GM21423 (cell line): ENCODE results near the gene PRM3.

Experiments
- ATAC-seq: cut with Tn5 transposase; IDR thresholded peaks from one replicate; pipeline ENCODE4 v1.9.1; 2021; ENCODE audit warnings: mild to moderate bottlenecking, moderate library complexity; ENCODE audit not compliant: unreplicated experiment

Gene PRM3

GRCh38 chr16:11283820-11284248, 10.4 kb upstream of the PRM3 start:
- no peak for ATAC-seq

- ATAC-seq = no peak
Observed at GRCh38 chr16:11280616-11281522, 7.4 kb upstream of the PRM3 start, which contains the start of gene PRM1. Gene PRM1, minus strand, starts transcription at chr16:11281330. Its CDS starts 92 bp downstream, at chr16:11281238.

DNA sequence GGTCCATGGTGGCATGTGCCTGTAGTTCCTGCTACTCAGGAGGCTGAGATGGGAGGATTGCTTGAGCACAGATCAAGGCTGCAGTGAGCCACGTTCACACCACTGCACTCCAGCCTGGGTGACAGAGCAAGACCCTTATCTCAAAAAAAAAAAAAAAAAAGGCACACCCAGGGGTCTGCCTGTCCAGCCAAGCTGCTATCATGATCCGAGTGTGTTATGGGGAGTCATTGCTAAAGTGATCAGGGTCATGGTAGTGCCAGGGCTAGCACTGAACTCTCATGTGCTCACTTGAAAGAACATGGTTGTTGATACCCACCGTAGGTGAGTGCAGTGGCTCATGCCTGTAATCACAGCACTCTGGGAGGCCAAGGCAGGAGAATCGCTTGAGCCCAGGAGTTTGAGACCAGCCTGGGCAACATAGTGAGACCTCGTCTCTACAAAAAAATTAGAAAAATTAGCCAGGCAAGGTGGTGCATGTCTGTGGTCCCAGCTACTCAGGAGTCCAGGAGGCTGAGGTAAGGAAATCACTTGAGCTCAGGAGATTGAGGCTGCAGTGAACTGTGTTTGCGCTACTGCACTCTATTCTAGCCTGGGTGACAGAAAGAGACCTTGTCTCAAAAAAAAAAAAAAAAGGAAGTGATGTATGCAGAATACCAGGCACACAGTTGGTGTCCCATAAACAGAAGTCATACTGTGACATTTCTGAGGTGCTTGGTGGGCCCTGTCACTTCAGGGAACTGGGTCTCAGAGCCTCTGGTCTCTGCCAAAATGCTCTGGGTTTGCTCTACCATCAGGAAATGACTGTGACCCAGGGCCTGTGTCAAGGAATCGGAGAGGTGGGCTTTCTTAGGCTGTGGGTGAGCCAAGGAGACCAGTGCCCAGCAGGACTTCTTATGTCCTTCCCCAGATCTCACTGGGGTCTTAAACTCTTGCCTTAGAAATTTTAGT, 5.5 kb upstream of the PRM3 start:
- ATAC-seq = no peak

- no peak for ATAC-seq
Observed at GRCh38 chr16:11277607-11278337, 4.3 kb upstream of the PRM3 start.

GRCh38 chr16:11276896-11277593, 3.6 kb upstream of the PRM3 start:
- ATAC-seq = no peak

- ATAC-seq = no peak
Observed at GRCh38 chr16:11276143-11276895, 2.9 kb upstream of the PRM3 start, which contains the start of gene PRM2. Gene PRM2, minus strand, starts transcription at chr16:11276480. Its CDS starts 110 bp downstream, at chr16:11276370.

DNA sequence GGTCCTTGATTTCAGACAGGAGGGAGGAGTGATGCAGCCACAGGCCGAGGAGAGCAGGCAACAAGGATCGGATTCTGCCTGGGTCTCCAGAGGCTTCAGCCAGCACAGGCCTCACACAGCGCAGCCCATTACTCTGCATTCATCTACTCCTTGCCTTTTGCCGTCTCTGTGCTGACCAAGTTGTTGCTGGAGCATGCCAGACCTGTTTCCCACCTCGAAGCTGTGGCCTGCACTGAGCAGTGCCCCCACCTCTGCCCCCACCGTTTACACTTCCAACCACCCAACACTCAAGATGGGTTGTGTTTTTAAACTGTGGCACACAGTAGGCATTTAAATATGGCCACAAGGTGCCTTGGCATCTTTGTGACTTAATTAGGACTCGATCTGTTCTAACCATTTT, 1.5 kb upstream of the PRM3 start:
- no peak for ATAC-seq

- no peak for ATAC-seq
Observed at GRCh38 chr16:11273721-11274324, 394 bp upstream of the PRM3 start.

DNA sequence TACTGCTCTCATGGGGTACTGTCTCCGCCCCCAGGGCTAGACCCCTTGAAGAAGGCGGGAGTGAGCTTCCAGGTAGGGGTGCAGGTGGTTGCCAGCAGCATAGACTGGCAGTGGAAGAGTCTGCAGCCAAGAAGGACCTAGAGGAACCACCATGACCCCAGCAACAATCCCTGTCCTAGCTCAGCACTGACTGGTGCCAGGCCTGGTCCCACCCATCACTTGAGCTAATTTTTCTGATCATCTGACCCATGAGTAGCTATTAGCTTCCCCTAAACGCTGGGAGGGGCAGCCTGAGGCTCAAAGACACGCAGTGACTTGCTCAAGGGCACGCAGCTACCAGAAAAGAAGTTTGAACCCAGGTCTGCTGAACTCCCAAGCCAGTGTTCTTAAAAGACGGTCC, 945 bp downstream of the PRM3 start:
- no peak for ATAC-seq

- ATAC-seq = no peak
Observed at GRCh38 chr16:11271610-11272009, 1.8 kb downstream of the PRM3 start.

- no peak for ATAC-seq
Observed at GRCh38 chr16:11270602-11271162, 2.7 kb downstream of the PRM3 start.

GRCh38 chr16:11268921-11269375, 4.5 kb downstream of the PRM3 start, which contains the start of gene TNP2:
Gene TNP2, minus strand, starts transcription at chr16:11269325. Its CDS starts 63 bp downstream, at chr16:11269262.
- ATAC-seq = no peak

DNA sequence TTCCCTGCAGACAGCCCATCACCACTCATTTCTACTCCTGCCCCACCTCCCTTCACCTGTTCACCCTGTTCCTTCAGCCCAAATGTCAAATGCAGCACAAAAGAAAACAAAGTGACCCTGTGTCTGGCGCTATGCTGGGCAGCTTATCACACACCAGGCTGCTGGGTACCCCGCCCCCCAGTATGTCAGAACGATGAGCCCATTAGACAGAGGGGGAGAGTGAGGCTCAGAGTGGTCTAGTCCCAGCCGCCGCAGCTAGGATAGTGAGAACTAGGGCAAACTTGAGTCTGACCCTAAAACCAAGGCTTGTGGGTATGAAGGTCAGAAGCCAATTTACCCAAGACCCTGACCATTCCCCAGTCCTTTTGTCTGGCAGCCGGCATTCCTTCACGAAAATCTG, 8.3 kb downstream of the PRM3 start:
- no peak for ATAC-seq

GRCh38 chr16:11264155-11264832, 9.1 kb downstream of the PRM3 start:
- ATAC-seq = no peak

GRCh38 chr16:11263737-11264136, 9.7 kb downstream of the PRM3 start:
- no peak for ATAC-seq

DNA sequence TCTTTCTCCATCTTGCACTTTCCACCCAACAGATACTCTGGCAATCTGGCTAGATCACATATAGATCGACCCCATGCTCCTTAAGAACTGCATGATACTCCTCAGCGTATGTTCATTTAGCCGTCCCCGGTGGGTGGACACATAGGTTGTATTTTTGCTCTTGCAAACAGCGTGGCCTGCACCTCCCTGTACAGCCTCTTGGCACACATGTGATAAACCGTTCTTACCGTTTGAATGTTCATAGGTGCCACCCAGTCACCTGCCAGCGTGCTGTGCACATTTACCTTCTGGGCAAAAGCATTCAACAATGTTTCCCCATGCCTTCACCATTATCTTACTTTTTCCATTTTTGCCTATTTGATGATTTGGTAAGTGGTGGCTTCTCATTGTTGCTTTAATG, 10.5 kb downstream of the PRM3 start:
- ATAC-seq = no peak

DNA sequence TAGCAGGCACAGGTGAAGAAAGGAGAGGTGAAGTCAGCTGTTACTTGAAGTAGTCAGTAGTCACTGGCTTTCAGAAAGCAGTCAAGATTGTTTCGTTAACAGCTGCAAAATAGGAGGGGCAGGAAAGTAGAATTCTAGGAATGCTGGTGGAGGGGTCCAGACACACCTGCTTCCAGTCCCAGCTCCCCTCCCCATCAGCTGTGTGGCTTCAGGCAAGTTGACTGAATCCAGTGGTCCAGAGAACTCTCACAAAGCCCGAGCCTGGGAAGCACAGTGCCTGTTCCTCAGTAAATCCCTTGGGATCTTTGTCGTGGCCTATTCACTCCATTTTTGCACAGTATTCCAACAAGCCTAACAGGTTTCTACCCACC, 12.8 kb downstream of the PRM3 start:
- ATAC-seq = no peak
